GM21576 (cell line): ENCODE results near the gene TTC38.

Experiments used
- ATAC-seq: cut with Tn5 transposase; IDR thresholded peaks from one replicate; pipeline ENCODE4 v1.9.1; 2021; ENCODE audit warnings: mild to moderate bottlenecking, moderate library complexity; ENCODE audit not compliant: unreplicated experiment

Gene TTC38

DNA sequence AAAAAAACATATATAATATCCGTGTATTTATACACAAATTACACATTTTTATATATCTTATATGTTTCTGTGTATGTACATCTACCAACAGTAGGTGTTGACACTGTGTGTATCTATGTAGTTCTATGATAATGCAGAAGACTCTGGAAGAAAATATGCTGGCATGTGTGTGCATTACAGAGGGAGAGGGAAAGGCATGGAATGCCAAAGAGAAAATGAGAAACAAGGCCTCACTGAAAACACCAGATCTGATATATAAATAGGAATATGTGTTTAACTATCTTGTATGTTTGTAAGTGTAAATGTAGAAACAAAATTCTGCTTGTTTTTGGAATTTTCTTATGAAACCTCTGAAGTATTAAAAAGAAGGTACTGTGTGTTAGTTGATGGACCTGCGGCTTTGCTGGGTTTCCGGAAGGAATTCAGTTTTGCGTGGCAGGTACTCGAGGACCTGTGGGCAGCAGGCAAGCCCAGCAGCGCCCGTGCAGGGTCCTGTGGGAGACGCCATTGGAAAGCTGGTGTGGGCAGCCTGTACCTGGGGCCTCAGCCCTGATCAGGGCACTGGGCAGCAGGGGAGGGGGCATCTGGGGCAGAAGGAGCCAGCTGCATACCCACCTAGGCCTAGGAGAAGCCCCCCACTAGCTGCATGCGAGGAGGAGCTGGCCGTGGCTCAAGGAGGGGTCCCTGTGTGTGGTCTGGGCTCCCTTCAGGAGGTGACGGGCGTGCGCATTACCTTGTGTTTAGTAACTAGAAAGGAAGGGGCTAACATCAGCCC is 60.1 kb downstream of the TTC38 start:
- ATAC-seq, result no peak

- no peak for ATAC-seq
These were observed 61.0 kb downstream of the TTC38 start for GRCh38 chr22:46328797-46329196.

DNA sequence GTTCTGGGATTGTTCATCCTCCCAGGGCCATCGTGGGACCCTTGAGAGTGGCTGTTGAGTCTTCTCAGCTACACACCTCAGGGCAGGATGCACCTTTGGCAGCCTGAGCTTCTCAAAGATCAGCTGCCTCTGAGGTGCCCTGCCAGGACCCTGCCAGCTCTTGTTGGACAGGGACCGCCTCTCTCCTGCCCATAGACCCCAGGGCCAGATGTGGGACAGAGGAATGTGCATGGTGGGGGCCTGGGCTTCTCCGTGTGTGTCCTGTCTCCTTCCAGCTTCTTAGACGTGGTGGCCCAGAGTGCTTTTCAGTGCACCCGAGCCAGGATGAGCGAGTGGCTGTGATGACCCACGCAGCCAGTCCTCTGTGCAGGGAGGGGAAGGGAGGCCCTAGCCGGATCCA is 61.8 kb downstream of the TTC38 start:
- ATAC-seq, result no peak

GRCh38 chr22:46330426-46330825 is 62.6 kb downstream of the TTC38 start:
- no peak for ATAC-seq

DNA sequence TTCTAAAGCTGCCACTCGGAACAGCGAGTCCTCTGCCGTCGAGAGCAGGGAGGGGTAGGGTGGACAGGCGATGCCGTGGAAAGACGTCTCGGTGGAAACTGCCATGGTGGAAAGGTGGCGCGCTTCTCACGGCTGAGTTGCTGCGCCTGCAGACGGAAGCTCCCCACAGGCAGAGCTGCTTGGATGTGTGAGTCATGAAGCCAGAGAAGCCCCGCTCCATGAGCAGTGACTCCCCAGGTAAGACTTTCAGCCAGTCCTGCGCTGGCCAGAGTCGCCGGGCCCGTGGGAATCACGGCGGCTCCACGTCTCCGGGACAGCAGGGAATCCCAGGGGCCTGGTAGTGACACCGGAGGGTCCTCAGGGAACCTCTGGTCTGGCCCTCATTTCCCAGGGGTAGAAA is 63.7 kb downstream of the TTC38 start:
- no peak for ATAC-seq

DNA sequence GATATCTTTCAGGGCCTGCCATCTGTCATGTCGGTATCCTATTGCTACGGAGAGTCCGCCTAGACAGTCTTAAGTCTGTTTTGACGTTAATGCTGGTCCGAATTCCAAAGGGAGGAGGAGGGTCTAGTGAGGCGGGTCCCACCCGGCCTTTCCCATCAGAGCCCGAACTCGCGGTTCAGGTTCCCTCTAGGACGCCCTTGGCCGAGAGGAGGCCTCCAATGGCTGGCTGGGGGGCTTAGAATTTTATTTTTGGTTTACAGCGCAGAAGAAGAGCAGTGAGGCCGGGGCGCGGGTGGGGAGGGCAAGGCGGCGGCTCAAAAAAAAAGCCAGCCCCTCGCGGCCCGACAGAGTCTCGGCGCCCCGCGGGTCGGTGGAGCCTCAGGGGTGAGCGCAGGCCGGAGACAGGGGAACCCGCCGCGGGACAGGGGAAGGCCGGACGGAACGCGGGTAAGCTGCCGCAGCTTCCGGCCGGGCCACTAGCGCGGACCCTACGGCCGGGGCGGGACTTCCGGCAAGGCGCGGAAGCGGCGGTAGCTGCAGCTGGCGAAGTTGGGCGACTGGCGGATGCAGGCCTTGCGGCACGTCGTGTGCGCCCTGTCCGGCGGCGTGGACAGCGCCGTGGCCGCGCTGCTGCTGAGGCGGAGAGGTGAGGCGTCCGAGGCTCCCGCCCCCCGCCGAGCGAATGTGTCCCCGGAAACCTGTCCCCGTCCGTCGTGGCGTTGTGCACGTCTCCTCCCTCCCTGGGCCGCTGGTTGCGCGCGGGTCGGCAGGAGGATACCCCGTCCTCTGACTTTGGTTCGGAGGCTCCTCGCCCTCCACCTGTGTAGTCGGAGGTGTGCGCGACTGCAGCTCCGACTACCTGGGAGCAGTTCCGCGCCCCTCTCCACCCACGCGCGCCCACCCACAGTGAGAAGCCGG is 67.7 kb downstream of the TTC38 start, which contains the start of gene TRMU:
Gene TRMU (plus strand): TSS at position 514 of the 918 bp plus-strand sequence. CDS start 51 bp downstream, at position 565.
- ATAC-seq, result peak; percentile 78

DNA sequence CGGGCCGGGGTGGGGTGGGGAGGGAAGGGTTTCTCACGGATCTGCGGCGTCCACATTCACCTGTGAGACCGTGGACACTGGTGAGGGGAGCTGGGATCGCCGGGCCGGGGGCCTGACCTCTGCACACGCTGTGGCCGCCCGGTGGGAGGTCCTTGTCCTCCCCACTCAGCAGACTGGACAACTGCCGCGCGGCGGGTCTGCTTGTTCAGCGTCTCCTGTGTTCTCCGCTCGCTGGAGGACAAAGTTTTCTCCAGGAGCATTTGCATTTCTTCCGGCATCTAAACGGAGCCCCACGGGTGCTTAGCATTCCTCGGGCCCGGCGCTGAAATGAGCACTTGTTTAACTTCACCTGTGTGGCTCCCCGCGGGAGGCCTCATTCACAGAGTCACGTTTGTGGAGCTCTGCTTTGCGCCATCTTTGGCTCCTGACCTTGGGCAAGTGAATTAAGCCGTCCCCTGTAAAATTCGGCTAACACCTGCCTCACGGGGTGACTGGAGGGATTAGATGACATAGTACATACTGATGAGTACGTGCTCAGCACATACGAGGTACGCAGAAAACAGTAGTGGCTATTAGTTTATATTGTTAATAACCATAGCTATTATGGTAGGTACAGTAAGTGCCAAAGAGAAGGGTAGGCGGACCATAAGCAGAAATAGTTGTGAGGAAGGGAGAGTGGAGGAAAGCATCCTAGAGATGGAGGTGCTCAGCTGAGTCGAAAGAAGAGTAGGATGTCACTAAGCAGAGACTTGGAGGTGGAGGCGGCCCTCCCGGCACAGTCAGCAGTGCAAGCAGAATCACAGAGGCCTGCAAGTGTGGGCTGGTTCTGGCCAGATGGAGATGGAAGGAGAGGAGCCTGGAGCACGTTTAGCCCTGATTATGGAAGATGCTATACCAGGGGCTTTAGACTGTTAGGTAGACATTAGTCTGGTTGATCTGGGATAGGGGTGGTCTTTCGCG is 68.6 kb downstream of the TTC38 start:
- peak; percentile 14 for ATAC-seq

- no peak for ATAC-seq
These were observed 70.1 kb downstream of the TTC38 start for GRCh38 chr22:46337870-46338269.

- no peak for ATAC-seq
These were observed 70.8 kb downstream of the TTC38 start for GRCh38 chr22:46338636-46339035.

GRCh38 chr22:46339956-46340355 is 72.1 kb downstream of the TTC38 start:
- no peak for ATAC-seq

- ATAC-seq, result no peak
These were observed 72.9 kb downstream of the TTC38 start for GRCh38 chr22:46340676-46341075.
